MM.1S (cell line): ENCODE measurements around the gene ABCC4.

ENCODE experiments used
- CTCF ChIP-seq: fragments of 300-600 bp; sonication (generic); IDR thresholded peaks from 2 replicates; pipeline ENCODE4 v1.5.1; 2016; ENCODE audit warnings: antibody characterized with exemption, low read length, mixed read lengths
- EZH2 ChIP-seq: fragments of 300-600 bp; sonication (generic); optimal IDR thresholded peaks from 2 replicates; pipeline ENCODE3; 2017; ENCODE audit warnings: low read depth, mild to moderate bottlenecking, antibody characterized with exemption, low read length, mixed read lengths
- EZH2phosphoT487 ChIP-seq: fragments of 300-600 bp; sonication (generic); IDR thresholded peaks from 2 replicates; pipeline ENCODE4 v1.6.1; 2018; ENCODE audit warnings: antibody characterized with exemption, low read length

GRCh38 chr13:95247852-95248251 lies 53.4 kb downstream of the ABCC4 start:
- TF ChIP-seq CTCF = no peak
- no peak for TF ChIP-seq EZH2phosphoT487
- no peak for TF ChIP-seq EZH2
